D341Med (cell line): ENCODE measurements around the gene C1QTNF6.

Experiments used
- DNase-seq: peaks from one replicate; pipeline ENCODE4 v3.0.0; 2012; ENCODE audit warnings: low spot score

The C1QTNF6 gene

GRCh38 chr22:37162221-37163095 lies 25.6 kb downstream of the C1QTNF6 start:
- no peak for DNase-seq

- DNase-seq = no peak
Measured at GRCh38 chr22:37161443-37161842, 26.6 kb downstream of the C1QTNF6 start.

- DNase-seq = no peak
Measured at GRCh38 chr22:37160027-37160426, 28.0 kb downstream of the C1QTNF6 start.

GRCh38 chr22:37158963-37159290 lies 29.1 kb downstream of the C1QTNF6 start:
- DNase-seq = no peak

- DNase-seq = no peak
Measured at GRCh38 chr22:37157516-37158285, 30.3 kb downstream of the C1QTNF6 start.

GRCh38 chr22:37156686-37157435 lies 31.2 kb downstream of the C1QTNF6 start:
- no peak for DNase-seq

GRCh38 chr22:37155971-37156370 lies 32.1 kb downstream of the C1QTNF6 start:
- no peak for DNase-seq

- no peak for DNase-seq
Measured at GRCh38 chr22:37154925-37155712, 32.9 kb downstream of the C1QTNF6 start.

GRCh38 chr22:37153901-37154300 lies 34.1 kb downstream of the C1QTNF6 start:
- DNase-seq = no peak

GRCh38 chr22:37151401-37151800 lies 36.6 kb downstream of the C1QTNF6 start:
- DNase-seq = no peak

GRCh38 chr22:37150701-37151100 lies 37.3 kb downstream of the C1QTNF6 start:
- DNase-seq = no peak

GRCh38 chr22:37148742-37149665 lies 39.0 kb downstream of the C1QTNF6 start:
- no peak for DNase-seq

- DNase-seq = no peak
Measured at GRCh38 chr22:37148031-37148651, 39.9 kb downstream of the C1QTNF6 start.

- DNase-seq = no peak
Measured at GRCh38 chr22:37147186-37147990, 40.7 kb downstream of the C1QTNF6 start.

GRCh38 chr22:37146507-37147180 lies 41.4 kb downstream of the C1QTNF6 start:
- DNase-seq = no peak

GRCh38 chr22:37146051-37146385 lies 42.0 kb downstream of the C1QTNF6 start:
- no peak for DNase-seq

- no peak for DNase-seq
Measured at GRCh38 chr22:37145180-37146050, 42.6 kb downstream of the C1QTNF6 start.

GRCh38 chr22:37144180-37144554 lies 43.9 kb downstream of the C1QTNF6 start:
- DNase-seq = no peak
